Lower leg skin (tissue), 3 donors: Measurements from ENCODE around the gene UPK1B.
"Not testable (repeated sequence)": the region's sequence is repeated elsewhere in the genome, so short reads cannot be mapped to it uniquely, and the experiment has no call there.

Experiments used
- CTCF ChIP-seq, 3 donors: fragments of 450-650 bp; IDR thresholded peaks; one replicate each; pipeline ENCODE4 v1.5.1; 2016; ENCODE audit warnings: antibody characterized with exemption in 3 of 3, mild to moderate bottlenecking in 3 of 3, moderate library complexity in 2 of 3
- POLR2A ChIP-seq, 2 donors: fragments of 450-650 bp; IDR thresholded peaks; one replicate each; pipeline ENCODE4 v1.6.1; 2016 to 2017; ENCODE audit warnings: antibody characterized with exemption in 2 of 2, mild to moderate bottlenecking in 1 of 2, moderate library complexity in 1 of 2

- not testable (repeated sequence) for TF ChIP-seq CTCF, POLR2A (IDR thresholded peaks at IDR 0.05)
These were observed 41.1 kb upstream of the UPK1B start for GRCh38 chr3:119132291-119132690.
